ENCODE data around the gene MYLK4. TPM values are rescaled to one million over a fixed set of nuclear protein-coding genes. Genes with fewer than 3 reads are reported as not detected.
A peak's percentile ranks its signal among the peaks of the same experiment; 100 is the strongest.

The MYLK4 gene
- total RNA-seq, 1 donor from 2014 or later: 0.42 TPM

DNA sequence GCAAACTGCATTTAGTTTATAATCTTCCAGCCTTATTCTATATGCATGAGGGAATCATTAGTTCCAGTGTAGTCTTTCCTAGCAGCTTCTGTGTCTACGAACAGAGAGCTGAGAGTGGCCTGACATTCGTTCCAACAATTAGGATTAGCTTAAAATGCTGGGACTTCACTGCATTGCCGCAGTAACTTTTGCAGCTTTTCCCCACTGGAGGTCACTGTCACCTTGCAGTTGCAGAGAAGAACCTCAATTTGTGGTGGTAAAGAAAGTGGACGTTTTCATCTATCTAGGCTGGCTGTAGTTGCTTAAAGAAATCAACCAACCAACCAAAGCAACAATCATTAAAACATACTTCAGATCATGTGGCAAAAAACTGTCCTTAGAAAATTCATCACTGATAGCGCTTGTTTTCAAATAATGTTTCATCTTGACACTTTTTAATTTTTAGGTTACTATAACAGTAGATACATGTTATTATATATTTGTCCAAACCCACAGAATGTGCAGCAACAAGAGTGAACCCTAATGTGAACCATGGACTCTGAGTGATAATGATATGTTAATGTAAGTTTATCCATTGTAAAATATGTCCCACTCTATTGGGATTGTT is 12.2 kb downstream of the MYLK4 start:
- TF ChIP-seq, protein P1, sequence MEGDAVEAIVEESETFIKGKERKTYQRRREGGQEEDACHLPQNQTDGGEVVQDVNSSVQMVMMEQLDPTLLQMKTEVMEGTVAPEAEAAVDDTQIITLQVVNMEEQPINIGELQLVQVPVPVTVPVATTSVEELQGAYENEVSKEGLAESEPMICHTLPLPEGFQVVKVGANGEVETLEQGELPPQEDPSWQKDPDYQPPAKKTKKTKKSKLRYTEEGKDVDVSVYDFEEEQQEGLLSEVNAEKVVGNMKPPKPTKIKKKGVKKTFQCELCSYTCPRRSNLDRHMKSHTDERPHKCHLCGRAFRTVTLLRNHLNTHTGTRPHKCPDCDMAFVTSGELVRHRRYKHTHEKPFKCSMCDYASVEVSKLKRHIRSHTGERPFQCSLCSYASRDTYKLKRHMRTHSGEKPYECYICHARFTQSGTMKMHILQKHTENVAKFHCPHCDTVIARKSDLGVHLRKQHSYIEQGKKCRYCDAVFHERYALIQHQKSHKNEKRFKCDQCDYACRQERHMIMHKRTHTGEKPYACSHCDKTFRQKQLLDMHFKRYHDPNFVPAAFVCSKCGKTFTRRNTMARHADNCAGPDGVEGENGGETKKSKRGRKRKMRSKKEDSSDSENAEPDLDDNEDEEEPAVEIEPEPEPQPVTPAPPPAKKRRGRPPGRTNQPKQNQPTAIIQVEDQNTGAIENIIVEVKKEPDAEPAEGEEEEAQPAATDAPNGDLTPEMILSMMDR (IDR thresholded peaks at IDR 0.05; ENCODE audit: insufficient read depth, low read length, poor library complexity, severe bottlenecking): peak; percentile 71
- Histone ChIP-seq H3K4me3 (ENCODE audit: low read depth, low read length) (no peak overlapping the region), H3K36me3 (ENCODE audit: control insufficient read depth, insufficient read depth, low read length) (no peaks in the 10 kb centered on the region), H3K27me3 (ENCODE audit: control insufficient read depth, insufficient read depth, low read length) (no peaks in the 10 kb centered on the region)
- no peak for DNase-seq (ENCODE audit: low read depth)

DNA sequence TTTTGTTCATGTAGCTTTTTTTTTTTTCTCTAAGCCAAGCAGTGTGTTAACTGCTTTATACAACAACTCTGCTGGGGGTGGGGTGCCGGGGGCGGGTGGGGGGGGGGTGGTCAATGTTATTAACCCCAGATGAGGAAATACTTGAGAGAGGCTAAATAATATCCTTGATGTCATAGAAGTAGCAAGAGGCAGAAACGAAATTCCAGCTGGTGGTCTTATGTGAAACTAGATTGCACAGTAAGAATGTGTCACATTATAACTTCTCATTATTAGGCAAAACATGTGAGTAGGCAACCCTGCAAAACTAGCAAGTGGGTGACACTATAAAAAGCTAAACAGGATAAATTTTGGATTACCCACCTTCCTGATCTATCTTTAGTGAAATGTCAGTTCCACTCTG is 12.8 kb downstream of the MYLK4 start:
- no peaks in the 10 kb centered on the region for H3K36me3 ChIP-seq (ENCODE audit: control insufficient read depth, insufficient read depth, low read length)
- H3K4me3 ChIP-seq (ENCODE audit: low read depth, low read length): no peak overlapping the region
- TF ChIP-seq, protein P1 (IDR thresholded peaks at IDR 0.05; ENCODE audit: insufficient read depth, low read length, poor library complexity, severe bottlenecking): no peak

DNA sequence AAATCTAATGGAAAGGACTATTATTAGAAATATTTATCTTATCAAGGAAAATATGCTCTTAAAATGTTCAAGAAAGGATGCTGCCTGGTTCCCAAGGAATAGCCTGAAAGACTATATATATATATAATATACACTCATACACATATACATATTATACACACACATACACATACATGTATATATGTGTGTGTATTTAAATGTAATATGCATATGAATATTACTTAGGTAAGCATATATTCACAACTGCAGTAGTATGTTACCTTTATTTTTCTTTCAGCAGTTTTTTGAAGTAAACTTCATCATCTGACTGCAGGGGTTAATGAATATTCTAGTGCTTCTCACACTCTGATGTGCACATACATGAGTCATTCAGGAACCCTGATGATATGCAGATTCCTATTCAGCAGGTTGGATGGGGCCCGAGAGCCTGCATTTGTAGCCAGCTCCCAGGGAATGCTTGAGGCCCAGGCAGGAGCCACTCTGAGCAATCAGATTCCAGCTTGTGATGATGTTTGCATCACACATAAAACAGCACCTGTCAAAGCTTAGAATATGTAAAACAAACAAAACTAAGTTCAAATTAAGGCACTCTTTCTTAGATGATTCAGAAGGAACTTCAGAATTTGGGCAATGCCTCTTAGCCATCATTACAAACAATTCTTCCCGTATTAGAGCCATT is 16.1 kb downstream of the MYLK4 start:
- no peaks in the 10 kb centered on the region for H3K27me3 ChIP-seq (ENCODE audit: control insufficient read depth, insufficient read depth, low read length)
- DNase-seq (ENCODE audit: low read depth): no peak
- TF ChIP-seq, protein P1 (IDR thresholded peaks at IDR 0.05; ENCODE audit: insufficient read depth, low read length, poor library complexity, severe bottlenecking): no peak

More for the DNA sequence above, 12.8 kb downstream of the MYLK4 start:
- DNase-seq (ENCODE audit: low read depth): no peak
- no peaks in the 10 kb centered on the region for H3K27me3 ChIP-seq (ENCODE audit: control insufficient read depth, insufficient read depth, low read length)

DNA sequence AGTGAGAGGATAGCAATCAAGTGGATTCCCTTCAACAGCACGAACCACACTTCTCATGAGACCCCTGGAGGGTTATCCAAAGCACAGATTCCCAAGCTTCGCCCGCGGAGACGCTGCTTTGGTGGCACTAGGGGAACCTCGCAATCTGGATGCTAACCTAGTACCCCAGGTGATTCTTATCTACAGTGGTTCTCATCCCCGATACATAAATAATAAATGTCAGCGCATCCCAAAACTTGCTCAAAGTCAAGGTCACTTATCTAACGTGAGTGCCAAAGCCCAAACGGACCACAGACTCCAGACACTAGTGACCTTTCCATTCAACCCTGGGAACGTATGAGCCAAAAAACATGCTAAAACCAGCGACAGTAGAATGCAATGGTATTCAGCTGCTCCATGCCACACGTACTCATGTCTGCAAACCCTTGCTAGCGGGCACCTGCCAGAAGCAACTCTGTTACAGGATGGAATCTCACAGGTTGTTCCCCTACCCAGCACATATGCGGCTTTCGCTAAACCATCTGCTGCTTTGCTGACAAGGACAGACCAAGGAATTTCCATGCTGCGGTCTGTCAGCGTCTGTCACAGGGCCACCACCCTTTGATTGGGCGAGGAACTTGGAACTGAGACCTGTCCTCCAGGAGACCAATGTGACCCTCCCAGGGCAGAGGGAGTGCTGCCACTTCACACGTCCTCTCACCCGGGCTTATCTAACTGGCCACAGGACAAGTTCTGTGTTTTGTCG is 16.8 kb downstream of the MYLK4 start:
- Histone ChIP-seq H3K36me3 (ENCODE audit: control insufficient read depth, insufficient read depth, low read length) (no peaks in the 10 kb centered on the region), H3K27me3 (ENCODE audit: control insufficient read depth, insufficient read depth, low read length) (no peaks in the 10 kb centered on the region), H3K4me3 (ENCODE audit: low read depth, low read length) (no peak overlapping the region)
- DNase-seq (ENCODE audit: low read depth): no peak
- TF ChIP-seq, protein P1 (IDR thresholded peaks at IDR 0.05; ENCODE audit: insufficient read depth, low read length, poor library complexity, severe bottlenecking): no peak

More for the DNA sequence above, 16.1 kb downstream of the MYLK4 start:
- no peaks in the 10 kb centered on the region for H3K36me3 ChIP-seq (ENCODE audit: control insufficient read depth, insufficient read depth, low read length)
- H3K4me3 ChIP-seq (ENCODE audit: low read depth, low read length): no peak overlapping the region

DNA sequence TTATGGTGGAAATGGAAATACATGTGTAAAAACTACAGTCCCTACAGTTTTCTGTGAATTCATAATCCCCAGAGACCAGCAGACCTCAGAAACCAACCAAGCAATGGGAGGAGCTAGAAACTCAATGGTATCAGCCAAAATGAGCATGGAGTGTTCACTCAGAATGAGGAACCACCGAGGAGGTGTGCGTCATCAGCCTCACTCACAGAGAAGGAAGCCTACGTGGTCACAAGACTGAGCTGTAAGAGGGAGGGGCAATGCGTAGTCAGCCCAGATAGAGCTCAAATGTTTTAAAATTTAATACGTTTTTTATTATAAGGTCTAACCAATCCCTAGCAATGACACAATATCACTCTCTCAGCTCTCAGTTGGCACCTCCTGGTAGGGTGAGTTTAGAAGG is 17.4 kb downstream of the MYLK4 start:
- TF ChIP-seq, protein P1 (IDR thresholded peaks at IDR 0.05; ENCODE audit: insufficient read depth, low read length, poor library complexity, severe bottlenecking): no peak
- H3K4me3 ChIP-seq (ENCODE audit: low read depth, low read length): no peak overlapping the region
- DNase-seq (ENCODE audit: low read depth): no peak
- no peaks in the 10 kb centered on the region for H3K27me3 ChIP-seq (ENCODE audit: control insufficient read depth, insufficient read depth, low read length)
- no peaks in the 10 kb centered on the region for H3K36me3 ChIP-seq (ENCODE audit: control insufficient read depth, insufficient read depth, low read length)
